Ectodermal cell (in vitro differentiated cells): ENCODE results near the gene RCBTB1.

Experiments
- H3K27ac ChIP-seq: 2 replicates; pipeline ENCODE4 v1.7.0; 2013; ENCODE audit warnings: mild to moderate bottlenecking, low read depth, low read length; ENCODE audit not compliant: insufficient read depth, poor library complexity, severe bottlenecking
- H3K27me3 ChIP-seq: 2 replicates; pipeline ENCODE4 v1.7.0; 2013; ENCODE audit warnings: mild to moderate bottlenecking, low read length; ENCODE audit not compliant: insufficient read depth, control insufficient read depth, poor library complexity, severe bottlenecking
- H3K36me3 ChIP-seq: one replicate; pipeline ENCODE4 v1.7.0; 2013; ENCODE audit warnings: low read length; ENCODE audit not compliant: control insufficient read depth, insufficient read depth
- H3K4me1 ChIP-seq: one replicate; pipeline ENCODE4 v1.7.0; 2013; ENCODE audit warnings: low read length; ENCODE audit not compliant: control insufficient read depth, insufficient read depth
- H3K4me3 ChIP-seq: 2 replicates; pipeline ENCODE4 v1.7.0; 2013; ENCODE audit warnings: low read depth, low read length, control low read depth; ENCODE audit not compliant: insufficient read depth
- H3K9me3 ChIP-seq: 2 replicates; pipeline ENCODE4 v1.7.0; 2013; ENCODE audit warnings: mild to moderate bottlenecking, low read length, moderate library complexity; ENCODE audit not compliant: control insufficient read depth
- WGBS, 2 experiments: methylation state at CpG; one replicate each; pipeline ENCODE4 v1.1.7; 2013; ENCODE audit warnings: missing lambda C conversion rate in 2 of 2; 5-methylcytosine and 5-hydroxymethylcytosine counted together

Gene RCBTB1

GRCh38 chr13:49524740-49525501 is 60.4 kb downstream of the RCBTB1 start:
- H3K9me3 ChIP-seq = no peaks in the 10 kb centered on the region
- H3K4me1 ChIP-seq = no peaks in the 10 kb centered on the region
- no peak overlapping the region for H3K27ac ChIP-seq
- H3K36me3 ChIP-seq = no peaks in the 10 kb centered on the region
- WGBS, 2 experiments = 93 to 94% methylated on average over 5 of the region's 5 CpGs
- H3K27me3 ChIP-seq = no peaks in the 10 kb centered on the region
- H3K4me3 ChIP-seq = no peak overlapping the region

GRCh38 chr13:49521224-49521623 is 64.1 kb downstream of the RCBTB1 start:
- Histone ChIP-seq H3K27ac (no peak overlapping the region), H3K9me3 (no peaks in the 10 kb centered on the region), H3K27me3 (no peaks in the 10 kb centered on the region), H3K4me3 (no peak overlapping the region), H3K36me3 (no peaks in the 10 kb centered on the region), H3K4me1 (no peaks in the 10 kb centered on the region)
- 87 to 95% methylated on average over 4 of the region's 4 CpGs for WGBS, 2 experiments

- H3K4me3 ChIP-seq = no peak overlapping the region
- no peaks in the 10 kb centered on the region for H3K27me3 ChIP-seq
- no peaks in the 10 kb centered on the region for H3K9me3 ChIP-seq
- WGBS, 2 experiments = 72 to 75% methylated on average over 6 of the region's 6 CpGs
- no peaks in the 10 kb centered on the region for H3K4me1 ChIP-seq
- H3K36me3 ChIP-seq = no peaks in the 10 kb centered on the region
- H3K27ac ChIP-seq = no peak overlapping the region
Observed at GRCh38 chr13:49517461-49517860, 67.9 kb downstream of the RCBTB1 start.

- no peak overlapping the region for H3K27ac ChIP-seq
- no peak overlapping the region for H3K4me3 ChIP-seq
- no peaks in the 10 kb centered on the region for H3K9me3 ChIP-seq
- H3K36me3 ChIP-seq = no peaks in the 10 kb centered on the region
- no peaks in the 10 kb centered on the region for H3K27me3 ChIP-seq
- H3K4me1 ChIP-seq = no peaks in the 10 kb centered on the region
- WGBS, 2 experiments = 95 to 96% methylated on average over 5 of the region's 5 CpGs
Observed at GRCh38 chr13:49516467-49516866, 68.9 kb downstream of the RCBTB1 start.

GRCh38 chr13:49512578-49512977 is 72.8 kb downstream of the RCBTB1 start:
- H3K36me3 ChIP-seq = no peaks in the 10 kb centered on the region

GRCh38 chr13:49503951-49504350 is 81.4 kb downstream of the RCBTB1 start:
- WGBS, 2 experiments = 81 to 94% methylated on average over 3 of the region's 3 CpGs

More at GRCh38 chr13:49512578-49512977, 72.8 kb downstream of the RCBTB1 start:
- no peaks in the 10 kb centered on the region for H3K4me1 ChIP-seq
- no peak overlapping the region for H3K4me3 ChIP-seq
- WGBS, 2 experiments = 87 to 91% methylated on average over 2 of the region's 2 CpGs
- no peaks in the 10 kb centered on the region for H3K9me3 ChIP-seq
- H3K27ac ChIP-seq = no peak overlapping the region
- H3K27me3 ChIP-seq = no peaks in the 10 kb centered on the region

GRCh38 chr13:49502954-49503353 is 82.4 kb downstream of the RCBTB1 start:
- no peaks in the 10 kb centered on the region for H3K27me3 ChIP-seq
- H3K36me3 ChIP-seq = no peaks in the 10 kb centered on the region
- H3K27ac ChIP-seq = no peak overlapping the region
- no peak overlapping the region for H3K4me3 ChIP-seq
- 89 to 90% methylated on average over 9 of the region's 9 CpGs for WGBS, 2 experiments
- H3K4me1 ChIP-seq = no peaks in the 10 kb centered on the region
- no peaks in the 10 kb centered on the region for H3K9me3 ChIP-seq

More at GRCh38 chr13:49503951-49504350, 81.4 kb downstream of the RCBTB1 start:
- Histone ChIP-seq H3K4me3 (no peak overlapping the region), H3K9me3 (no peaks in the 10 kb centered on the region), H3K27ac (no peak overlapping the region), H3K27me3 (no peaks in the 10 kb centered on the region), H3K36me3 (no peaks in the 10 kb centered on the region), H3K4me1 (no peaks in the 10 kb centered on the region)

GRCh38 chr13:49499889-49500660 is 85.3 kb downstream of the RCBTB1 start:
- 94 to 95% methylated on average over 6 of the region's 6 CpGs for WGBS, 2 experiments
- Histone ChIP-seq H3K4me3 (no peak overlapping the region), H3K27ac (no peak overlapping the region)

GRCh38 chr13:49498206-49498605 is 87.2 kb downstream of the RCBTB1 start:
- Histone ChIP-seq H3K27ac (no peak overlapping the region), H3K27me3 (peaks cover 3% of the 10 kb centered on the region), H3K9me3 (no peaks in the 10 kb centered on the region), H3K4me3 (no peak overlapping the region), H3K4me1 (no peaks in the 10 kb centered on the region), H3K36me3 (no peaks in the 10 kb centered on the region)
- WGBS, 2 experiments = 92% methylated on average over 4 of the region's 4 CpGs

More at GRCh38 chr13:49499889-49500660, 85.3 kb downstream of the RCBTB1 start:
- no peaks in the 10 kb centered on the region for H3K4me1 ChIP-seq
- H3K27me3 ChIP-seq = peaks cover 3% of the 10 kb centered on the region
- H3K9me3 ChIP-seq = no peaks in the 10 kb centered on the region
- no peaks in the 10 kb centered on the region for H3K36me3 ChIP-seq

- Histone ChIP-seq H3K36me3 (no peaks in the 10 kb centered on the region), H3K4me1 (no peaks in the 10 kb centered on the region), H3K27ac (no peak overlapping the region), H3K4me3 (no peak overlapping the region), H3K9me3 (no peaks in the 10 kb centered on the region), H3K27me3 (peaks cover 3% of the 10 kb centered on the region)
- WGBS, 2 experiments = 92 to 94% methylated on average over 5 of the region's 5 CpGs
Observed at GRCh38 chr13:49497272-49497671, 88.1 kb downstream of the RCBTB1 start.
